Uterus (tissue), 4 donors: ENCODE measurements around the gene IL1RAP. TPM values are rescaled to one million over a fixed set of nuclear protein-coding genes. Genes with fewer than 3 reads are reported as not detected.

Source experiments
- DNase-seq, 2 donors: peaks; one replicate each; pipeline ENCODE4 v3.0.0-alpha.2; 2019 to 2020
- H3K27ac ChIP-seq, 2 donors: fragments of 200-600 bp; sonication (generic); 1 replicate in 1 of 2; 2 replicates in 1 of 2; pipeline ENCODE4 v1.5.1; 2016 to 2018
- H3K27me3 ChIP-seq, 2 donors: fragments of 200-600 bp; sonication (generic); one replicate each; pipeline ENCODE4 v1.5.1; 2018 to 2019; ENCODE audit warnings: control low read depth in 1 of 2
- H3K36me3 ChIP-seq, 2 donors: fragments of 200-600 bp; sonication (generic); one replicate each; pipeline ENCODE4 v1.5.1; 2019; ENCODE audit warnings: control low read depth in 1 of 2
- H3K4me1 ChIP-seq, 2 donors: fragments of 200-600 bp; sonication (generic); one replicate each; pipeline ENCODE4 v1.5.1; 2018 to 2019; ENCODE audit warnings: control low read depth in 1 of 2
- H3K4me3 ChIP-seq, 2 donors: fragments of 200-600 bp; sonication (generic); 1 replicate in 1 of 2; 2 replicates in 1 of 2; pipeline ENCODE4 v1.5.1; 2018 to 2019; ENCODE audit warnings: mild to moderate bottlenecking in 1 of 2
- H3K9me3 ChIP-seq, 2 donors: fragments of 200-600 bp; sonication (generic); one replicate each; pipeline ENCODE4 v1.5.1; 2019; ENCODE audit warnings: control low read depth in 1 of 2
- CTCF ChIP-seq, 4 experiments: fragments of 200-600 bp in 2 of 4; fragments of 450-650 bp in 2 of 4; sonication (generic) in 2 of 4; IDR thresholded peaks; one replicate each; pipeline ENCODE4 v1.5.1; 2016 to 2019; ENCODE audit warnings: antibody characterized with exemption in 4 of 4, mild to moderate bottlenecking in 2 of 4, moderate library complexity in 1 of 4
- POLR2A ChIP-seq, 2 donors: fragments of 450-650 bp; IDR thresholded peaks; one replicate each; pipeline ENCODE4 v1.6.1; 2016; ENCODE audit warnings: antibody characterized with exemption in 2 of 2, mild to moderate bottlenecking in 1 of 2, moderate library complexity in 1 of 2
- intact Hi-C: fragments of 100-400 bp; cut with DNase I; formaldehyde crosslinking; loops from one replicate; pipeline ENCODE4 v1.15.1; 2023; ENCODE audit warnings: low total_unique reads
- total RNA-seq, 4 donors: library from RNA; depleted of rRNA in 3 of 4; stranded (reverse); fragments of >200 nt in 3 of 4; gene quantifications; one replicate each; pipeline versions ENCODE4 v1.1.0 to v1.2.4, GENCODE V29; 2014 to 2023
- donor health status: DM: yes; HTN: yes; CAD: no.

Gene IL1RAP
- total RNA-seq, 4 donors from 2014 or later = 2.8 to 26.8 (median 10.4) TPM

GRCh38 chr3:190629088-190629487 lies 115.2 kb downstream of the IL1RAP start:
- no peak for TF ChIP-seq POLR2A (IDR thresholded peaks at IDR 0.05)
- TF ChIP-seq CTCF (IDR thresholded peaks at IDR 0.05) = no peak
- no peak for DNase-seq
- no peaks in the 10 kb centered on the region for H3K9me3 ChIP-seq
- no peak overlapping the region for H3K27ac ChIP-seq
- H3K4me1 ChIP-seq = no peaks in the 10 kb centered on the region
- no peaks in the 10 kb centered on the region for H3K36me3 ChIP-seq
- H3K27me3 ChIP-seq = no peaks in the 10 kb centered on the region
- H3K4me3 ChIP-seq = no peak overlapping the region
- intact Hi-C loops = no loop called here

- TF ChIP-seq CTCF (IDR thresholded peaks at IDR 0.05) (no peak), POLR2A (IDR thresholded peaks at IDR 0.05) (no peak)
- H3K27ac ChIP-seq = no peak overlapping the region
- no peak overlapping the region for H3K4me3 ChIP-seq
- H3K36me3 ChIP-seq = no peaks in the 10 kb centered on the region
- H3K9me3 ChIP-seq = no peaks in the 10 kb centered on the region
- H3K4me1 ChIP-seq = no peaks in the 10 kb centered on the region
- DNase-seq = no peak
- H3K27me3 ChIP-seq = no peaks in the 10 kb centered on the region
- intact Hi-C loops = no loop called here
These were observed 117.4 kb downstream of the IL1RAP start for GRCh38 chr3:190631295-190631694.

- DNase-seq = no peak
- Histone ChIP-seq H3K4me1 (no peaks in the 10 kb centered on the region), H3K9me3 (no peaks in the 10 kb centered on the region), H3K27me3 (no peaks in the 10 kb centered on the region), H3K36me3 (no peaks in the 10 kb centered on the region), H3K27ac (no peak overlapping the region), H3K4me3 (no peak overlapping the region)
- no peak for TF ChIP-seq CTCF (IDR thresholded peaks at IDR 0.05)
- TF ChIP-seq POLR2A (IDR thresholded peaks at IDR 0.05) = no peak
- intact Hi-C loops = no loop called here
These were observed 127.7 kb downstream of the IL1RAP start for GRCh38 chr3:190641564-190641963.

GRCh38 chr3:190642016-190642415 lies 128.1 kb downstream of the IL1RAP start:
- H3K9me3 ChIP-seq = no peaks in the 10 kb centered on the region
- H3K27me3 ChIP-seq = no peaks in the 10 kb centered on the region
- intact Hi-C loops = no loop called here
- H3K4me1 ChIP-seq = no peaks in the 10 kb centered on the region
- H3K4me3 ChIP-seq = no peak overlapping the region
- TF ChIP-seq CTCF (IDR thresholded peaks at IDR 0.05) (no peak), POLR2A (IDR thresholded peaks at IDR 0.05) (no peak)
- no peaks in the 10 kb centered on the region for H3K36me3 ChIP-seq
- no peak overlapping the region for H3K27ac ChIP-seq
- DNase-seq = no peak

- no peak for TF ChIP-seq POLR2A (IDR thresholded peaks at IDR 0.05)
- no peak for TF ChIP-seq CTCF (IDR thresholded peaks at IDR 0.05)
- intact Hi-C loops = no loop called here
- no peak for DNase-seq
- no peaks in the 10 kb centered on the region for H3K27me3 ChIP-seq
- no peak overlapping the region for H3K4me3 ChIP-seq
- H3K27ac ChIP-seq = no peak overlapping the region
- H3K9me3 ChIP-seq = no peaks in the 10 kb centered on the region
- no peaks in the 10 kb centered on the region for H3K4me1 ChIP-seq
- H3K36me3 ChIP-seq = no peaks in the 10 kb centered on the region
These were observed 130.2 kb downstream of the IL1RAP start for GRCh38 chr3:190644035-190644434.
